Mesendoderm (in vitro differentiated cells): ENCODE results near the gene BNC1.
"Not testable (repeated sequence)": the region's sequence is repeated elsewhere in the genome, so short reads cannot be mapped to it uniquely, and the experiment has no call there.

Source experiments
- DNase-seq: peaks from one replicate; pipeline ENCODE4 v3.0.0; 2013
- H2AK5ac ChIP-seq: 2 replicates; pipeline ENCODE4 v1.6.1; 2013; ENCODE audit warnings: low read length, inconsistent platforms
- H2BK120ac ChIP-seq: 2 replicates; pipeline ENCODE4 v1.6.1; 2013; ENCODE audit warnings: low read depth, mild to moderate bottlenecking, low read length, moderate library complexity, mixed read lengths
- H2BK15ac ChIP-seq: replicated peaks from 2 replicates; pipeline ENCODE4 v1.6.1; 2013; ENCODE audit warnings: low read depth, mild to moderate bottlenecking, moderate library complexity
- H2BK5ac ChIP-seq: 2 replicates; pipeline ENCODE4 v1.6.1; 2013; ENCODE audit warnings: low read length, inconsistent platforms
- H3K18ac ChIP-seq: 2 replicates; pipeline ENCODE4 v1.6.1; 2013; ENCODE audit warnings: mild to moderate bottlenecking, low read length, mixed read lengths
- H3K23ac ChIP-seq: one replicate; pipeline ENCODE4 v1.6.1; 2013; ENCODE audit warnings: low read length
- H3K27ac ChIP-seq: 2 replicates; pipeline ENCODE4 v1.5.1; 2013; ENCODE audit warnings: low read depth, mild to moderate bottlenecking, inconsistent platforms, low read length, moderate library complexity
- H3K27me3 ChIP-seq: 2 replicates; pipeline ENCODE4 v1.6.1; 2013; ENCODE audit warnings: low read length, control low read depth, mild to moderate bottlenecking, inconsistent platforms; ENCODE audit not compliant: insufficient read depth, poor library complexity
- H3K36me3 ChIP-seq: 2 replicates; pipeline ENCODE4 v1.6.1; 2013; ENCODE audit warnings: low read length, inconsistent platforms; ENCODE audit not compliant: control insufficient read depth, insufficient read depth
- H3K4ac ChIP-seq: one replicate; pipeline ENCODE4 v1.6.1; 2013; ENCODE audit warnings: low read depth, mild to moderate bottlenecking, low read length, moderate library complexity
- H3K4me1 ChIP-seq: 2 replicates; pipeline ENCODE4 v1.6.1; 2013; ENCODE audit warnings: low read depth, low read length, inconsistent platforms; ENCODE audit not compliant: control insufficient read depth
- H3K4me2 ChIP-seq: 2 replicates; pipeline ENCODE4 v1.6.1; 2013; ENCODE audit warnings: low read length
- H3K4me3 ChIP-seq: 2 replicates; pipeline ENCODE4 v1.5.1; 2013; ENCODE audit warnings: mild to moderate bottlenecking, low read length
- H3K56ac ChIP-seq: one replicate; pipeline ENCODE4 v1.6.1; 2013; ENCODE audit warnings: low read length
- H3K79me1 ChIP-seq: 2 replicates; pipeline ENCODE4 v1.6.1; 2013; ENCODE audit warnings: low read length, inconsistent platforms
- H3K79me2 ChIP-seq: 2 replicates; pipeline ENCODE4 v1.6.1; 2013; ENCODE audit warnings: mild to moderate bottlenecking, low read length; ENCODE audit not compliant: control insufficient read depth, insufficient read depth
- H3K9ac ChIP-seq: 2 replicates; pipeline ENCODE4 v1.6.1; 2013; ENCODE audit warnings: low read length, inconsistent platforms
- H4K5ac ChIP-seq: one replicate; pipeline ENCODE4 v1.6.1; 2013; ENCODE audit warnings: low read length
- H4K8ac ChIP-seq: one replicate; pipeline ENCODE4 v1.6.1; 2013; ENCODE audit warnings: low read depth, mild to moderate bottlenecking, control low read depth, low read length, moderate library complexity
- WGBS: extraction: QIAGEN DNeasy Blood & Tissue Kit; methylation state at CpG from one replicate; pipeline ENCODE4 v1.1.7; 2013; ENCODE audit warnings: low lambda C conversion rate, missing lambda C conversion rate; ENCODE audit not compliant: insufficient coverage; ENCODE audit errors: extremely low coverage; 5-methylcytosine and 5-hydroxymethylcytosine counted together

The BNC1 gene

DNA sequence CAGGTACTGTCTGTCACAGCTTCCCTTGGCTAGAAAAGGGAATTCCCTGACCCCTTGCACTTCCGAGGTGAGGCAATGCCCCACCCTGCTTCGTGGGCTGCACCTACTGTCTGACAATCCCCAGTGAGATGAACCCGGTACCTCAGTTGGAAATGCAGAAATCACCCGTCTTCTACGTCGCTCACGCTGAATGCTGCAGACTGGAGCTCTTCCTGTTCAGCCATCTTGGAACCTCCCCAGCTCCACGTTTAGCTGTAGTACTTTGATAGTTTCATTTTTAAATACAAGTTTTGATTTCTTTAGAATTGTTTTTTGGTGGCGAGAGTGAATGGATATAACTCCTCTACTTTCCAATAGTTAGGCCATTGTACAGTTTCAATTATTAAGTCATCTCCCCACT, 59.0 kb downstream of the BNC1 start:
- no peak overlapping the region for H4K8ac ChIP-seq
- H3K79me1 ChIP-seq = no peaks in the 10 kb centered on the region
- H3K27ac ChIP-seq = no peak overlapping the region
- no peak overlapping the region for H3K4me3 ChIP-seq
- H3K9ac ChIP-seq = no peak overlapping the region
- H3K79me2 ChIP-seq = no peaks in the 10 kb centered on the region
- H3K56ac ChIP-seq = no peak overlapping the region
- no peak for DNase-seq
- no peak overlapping the region for H2BK15ac ChIP-seq
- H4K5ac ChIP-seq = no peak overlapping the region
- no peak overlapping the region for H3K23ac ChIP-seq
- H2BK5ac ChIP-seq = no peak overlapping the region
- H3K18ac ChIP-seq = no peak overlapping the region
- no peaks in the 10 kb centered on the region for H3K36me3 ChIP-seq
- H3K4ac ChIP-seq = no peak overlapping the region
- no peaks in the 10 kb centered on the region for H3K4me1 ChIP-seq
- no peak overlapping the region for H2BK120ac ChIP-seq
- no peak overlapping the region for H3K4me2 ChIP-seq
- WGBS = no CpG with 5 or more reads among the region's 9 CpGs
- no peaks in the 10 kb centered on the region for H3K27me3 ChIP-seq
- H2AK5ac ChIP-seq = no peak overlapping the region

DNA sequence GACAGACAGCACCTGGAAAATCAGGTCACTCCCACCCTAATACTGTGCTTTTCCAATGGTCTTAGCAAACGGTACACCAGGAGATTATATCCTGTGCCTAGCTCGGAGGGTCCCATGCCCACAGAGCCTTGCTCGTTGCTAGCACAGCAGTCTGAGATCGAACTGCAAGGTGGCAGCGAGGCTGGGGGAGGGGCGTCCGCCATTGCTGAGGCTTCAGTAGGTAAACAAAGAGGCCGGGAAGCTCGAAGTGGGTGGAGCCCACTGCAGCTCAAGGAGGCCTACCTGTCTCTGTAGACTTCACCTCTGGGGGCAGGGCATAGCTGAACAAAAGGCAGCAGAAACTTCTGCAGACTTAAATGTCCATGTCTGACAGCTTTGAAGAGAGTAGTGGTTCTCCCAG, 62.7 kb downstream of the BNC1 start:
- not testable (repeated sequence) for H4K8ac ChIP-seq, H3K4ac ChIP-seq, H3K79me1 ChIP-seq, H3K4me2 ChIP-seq, H3K56ac ChIP-seq, H3K9ac ChIP-seq, H3K4me3 ChIP-seq, H3K4me1 ChIP-seq, H3K27ac ChIP-seq, H3K27me3 ChIP-seq, H3K36me3 ChIP-seq, H3K23ac ChIP-seq, DNase-seq, H3K18ac ChIP-seq, H2BK15ac ChIP-seq, H2BK5ac ChIP-seq, H2BK120ac ChIP-seq, H3K79me2 ChIP-seq, H2AK5ac ChIP-seq, H4K5ac ChIP-seq
- WGBS = no CpG with 5 or more reads among the region's 9 CpGs

DNA sequence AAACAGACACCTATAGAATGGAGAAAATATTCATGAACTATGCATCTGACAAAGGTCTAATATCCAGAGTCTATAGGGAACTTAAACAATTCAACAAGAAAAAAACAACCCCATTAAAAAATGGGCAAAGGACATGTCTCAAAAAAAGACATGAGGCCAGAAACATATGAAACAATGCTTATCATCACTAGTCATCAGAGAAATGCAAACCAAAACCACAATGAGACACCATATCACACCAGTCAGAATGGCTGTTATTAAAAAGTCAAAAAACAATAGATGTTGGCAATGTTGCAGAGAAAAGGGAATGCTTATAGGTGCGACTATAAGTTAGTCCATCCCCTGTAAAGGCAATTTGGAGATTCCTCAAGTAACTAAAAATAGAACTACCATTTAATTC, 65.4 kb downstream of the BNC1 start:
- H3K27me3 ChIP-seq = no peaks in the 10 kb centered on the region
- no peak for DNase-seq
- H3K79me1 ChIP-seq = no peaks in the 10 kb centered on the region
- no peak overlapping the region for H2BK15ac ChIP-seq
- no peak overlapping the region for H3K27ac ChIP-seq
- H3K4ac ChIP-seq = no peak overlapping the region
- no peaks in the 10 kb centered on the region for H3K4me1 ChIP-seq
- H3K23ac ChIP-seq = no peak overlapping the region
- H3K18ac ChIP-seq = no peak overlapping the region
- H2AK5ac ChIP-seq = no peak overlapping the region
- no peaks in the 10 kb centered on the region for H3K79me2 ChIP-seq
- no peak overlapping the region for H2BK120ac ChIP-seq
- H3K36me3 ChIP-seq = no peaks in the 10 kb centered on the region
- H3K9ac ChIP-seq = no peak overlapping the region
- no peak overlapping the region for H3K4me3 ChIP-seq
- no CpG with 5 or more reads among the region's 1 CpG for WGBS
- H3K56ac ChIP-seq = no peak overlapping the region
- no peak overlapping the region for H4K5ac ChIP-seq
- no peak overlapping the region for H2BK5ac ChIP-seq
- H3K4me2 ChIP-seq = no peak overlapping the region
- H4K8ac ChIP-seq = no peak overlapping the region

DNA sequence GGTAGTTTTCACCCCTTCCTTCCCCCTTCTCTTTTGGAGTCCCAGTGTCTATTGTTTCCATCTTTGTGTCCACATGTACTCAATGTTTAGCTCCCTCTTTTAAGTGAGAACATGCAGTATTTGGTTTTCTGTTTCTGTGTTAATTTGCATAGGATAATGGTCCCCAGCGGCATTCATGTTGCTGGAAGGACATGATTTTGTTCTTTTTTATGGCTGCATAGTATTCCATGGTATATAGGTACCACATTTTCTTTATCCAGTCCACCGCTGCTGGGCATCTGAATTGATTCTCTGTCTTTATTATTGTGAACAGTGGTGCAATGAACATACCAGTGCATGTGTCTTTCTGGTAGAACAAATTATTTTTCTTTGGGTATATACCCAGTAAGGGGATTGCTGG, 69.2 kb downstream of the BNC1 start:
- WGBS = no CpG with 5 or more reads among the region's 2 CpGs

DNA sequence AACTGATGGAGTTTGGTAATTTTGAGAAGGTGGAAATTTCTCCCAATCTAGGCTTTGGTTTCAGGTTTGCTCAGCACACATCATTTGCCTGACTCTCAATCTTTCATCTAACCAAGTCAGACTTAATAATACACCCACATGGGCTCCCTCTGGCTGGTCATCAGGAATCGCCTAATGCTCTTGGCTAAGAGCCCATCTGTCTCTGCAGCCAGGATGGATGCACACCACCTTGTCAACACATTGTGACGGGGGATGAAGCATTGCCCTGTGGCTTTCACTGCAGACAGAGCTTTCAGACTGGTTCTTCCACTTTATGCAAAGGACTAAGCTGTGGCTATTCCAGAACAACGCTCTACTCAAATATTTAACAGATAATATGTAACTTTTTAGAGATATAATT, 73.8 kb downstream of the BNC1 start:
- Histone ChIP-seq H3K4me1 (no peaks in the 10 kb centered on the region), H2AK5ac (no peak overlapping the region), H3K18ac (no peak overlapping the region), H2BK5ac (no peak overlapping the region), H3K4ac (no peak overlapping the region), H3K79me2 (peaks cover 14% of the 10 kb centered on the region), H3K9ac (no peak overlapping the region), H2BK120ac (no peak overlapping the region), H3K4me2 (no peak overlapping the region), H3K56ac (no peak overlapping the region), H3K4me3 (no peak overlapping the region), H2BK15ac (no peak overlapping the region), H3K36me3 (no peaks in the 10 kb centered on the region), H4K5ac (no peak overlapping the region), H3K23ac (no peak overlapping the region), H3K27ac (no peak overlapping the region), H3K27me3 (no peaks in the 10 kb centered on the region), H3K79me1 (no peaks in the 10 kb centered on the region), H4K8ac (no peak overlapping the region)
- DNase-seq = no peak
- no CpG with 5 or more reads among the region's 3 CpGs for WGBS

More for the DNA sequence above, 69.2 kb downstream of the BNC1 start:
- no peak overlapping the region for H3K9ac ChIP-seq
- no peaks in the 10 kb centered on the region for H3K79me1 ChIP-seq
- no peaks in the 10 kb centered on the region for H3K4me1 ChIP-seq
- H3K4ac ChIP-seq = no peak overlapping the region
- H3K23ac ChIP-seq = no peak overlapping the region
- no peak overlapping the region for H2BK120ac ChIP-seq
- no peak for DNase-seq
- H3K27ac ChIP-seq = no peak overlapping the region
- H3K56ac ChIP-seq = no peak overlapping the region
- no peaks in the 10 kb centered on the region for H3K27me3 ChIP-seq
- no peaks in the 10 kb centered on the region for H3K79me2 ChIP-seq
- H3K18ac ChIP-seq = no peak overlapping the region
- no peaks in the 10 kb centered on the region for H3K36me3 ChIP-seq
- H3K4me2 ChIP-seq = no peak overlapping the region
- no peak overlapping the region for H2BK15ac ChIP-seq
- no peak overlapping the region for H3K4me3 ChIP-seq
- no peak overlapping the region for H4K8ac ChIP-seq
- no peak overlapping the region for H2AK5ac ChIP-seq
- no peak overlapping the region for H4K5ac ChIP-seq
- no peak overlapping the region for H2BK5ac ChIP-seq

DNA sequence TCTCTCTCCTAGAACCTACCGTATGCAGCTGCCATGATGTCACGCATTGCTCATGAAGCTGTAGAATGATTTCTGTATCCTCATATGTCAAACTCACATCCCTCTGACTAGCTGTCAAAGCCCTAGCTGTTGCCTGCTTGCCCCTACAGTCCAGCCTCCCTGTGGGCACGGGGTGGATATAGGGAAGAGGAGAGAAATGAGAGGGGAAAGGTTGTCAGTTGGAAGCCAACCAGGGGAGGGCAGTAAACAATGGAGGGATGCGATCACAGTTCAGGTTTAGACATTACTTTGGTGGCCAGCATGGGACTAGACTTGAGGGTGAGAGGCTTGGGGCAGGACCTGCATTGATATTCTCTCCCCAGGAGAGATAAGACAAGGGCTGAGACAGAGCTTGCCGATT, 75.1 kb downstream of the BNC1 start:
- no peak overlapping the region for H4K8ac ChIP-seq
- H2AK5ac ChIP-seq = no peak overlapping the region
- no peak overlapping the region for H3K23ac ChIP-seq
- no peak overlapping the region for H4K5ac ChIP-seq
- no peak overlapping the region for H3K4me3 ChIP-seq
- H3K79me1 ChIP-seq = peaks cover 2% of the 10 kb centered on the region
- H2BK120ac ChIP-seq = no peak overlapping the region
- H3K36me3 ChIP-seq = no peaks in the 10 kb centered on the region
- H3K56ac ChIP-seq = no peak overlapping the region
- H3K4ac ChIP-seq = no peak overlapping the region
- H2BK15ac ChIP-seq = no peak overlapping the region
- no peak overlapping the region for H2BK5ac ChIP-seq
- H3K4me2 ChIP-seq = no peak overlapping the region
- peaks cover 23% of the 10 kb centered on the region for H3K79me2 ChIP-seq
- H3K9ac ChIP-seq = no peak overlapping the region
- no peak overlapping the region for H3K18ac ChIP-seq
- H3K27me3 ChIP-seq = no peaks in the 10 kb centered on the region
- DNase-seq = peak; percentile 62
- no CpG with 5 or more reads among the region's 5 CpGs for WGBS
- H3K4me1 ChIP-seq = peaks cover 2% of the 10 kb centered on the region
- H3K27ac ChIP-seq = no peak overlapping the region
